Ovary (tissue), 9 donors: ENCODE results near the gene SPAG6. TPM values are rescaled to one million over a fixed set of nuclear protein-coding genes. Genes with fewer than 3 reads are reported as not detected.
A peak's percentile ranks its signal among the peaks of the same experiment; 100 is the strongest.

ENCODE experiments used
- DNase-seq, 5 donors: peaks; one replicate each; pipeline ENCODE4 v3.0.0-alpha.2; 2019 to 2020
- H3K27ac ChIP-seq, 2 donors: fragments of 200-600 bp; one replicate each; pipeline versions ENCODE4 v1.5.1 to v1.8.0; 2019 to 2022
- H3K27me3 ChIP-seq: fragments of 200-600 bp; one replicate; pipeline ENCODE4 v1.8.0; 2022
- H3K36me3 ChIP-seq: fragments of 200-600 bp; sonication (generic); one replicate; pipeline ENCODE4 v1.5.1; 2019
- H3K4me1 ChIP-seq: one replicate; pipeline ENCODE4 v1.8.1; 2013; ENCODE audit warnings: mild to moderate bottlenecking, moderate library complexity; ENCODE audit not compliant: insufficient read depth
- H3K4me3 ChIP-seq: fragments of 200-600 bp; sonication (generic); one replicate; pipeline ENCODE4 v1.5.1; 2017
- H3K9me3 ChIP-seq, 2 donors: fragments of 200-600 bp in 1 of 2; sonication (generic) in 1 of 2; one replicate each; pipeline versions ENCODE4 v1.5.1 to v1.8.1; 2013 to 2019; ENCODE audit warnings: mild to moderate bottlenecking in 1 of 2, moderate library complexity in 1 of 2
- EP300 ChIP-seq: sonication (generic); formaldehyde crosslinking; IDR thresholded peaks from one replicate; pipeline ENCODE4 v1.6.1; 2017; ENCODE audit warnings: antibody characterized with exemption
- POLR2A ChIP-seq: fragments of 450-650 bp; IDR thresholded peaks from one replicate; pipeline ENCODE4 v1.6.1; 2017; ENCODE audit warnings: antibody characterized with exemption, mild to moderate bottlenecking, moderate library complexity
- WGBS, 3 donors: extraction: QIAGEN DNeasy Blood & Tissue Kit in 1 of 3; methylation state at CpG; one replicate each; pipeline versions ENCODE4 v1.1.5 to v1.1.7; 2013 to 2017; 5-methylcytosine and 5-hydroxymethylcytosine counted together
- intact Hi-C, 4 donors: fragments of 100-400 bp; cut with DNase I; formaldehyde crosslinking; loops; one replicate each; pipeline versions ENCODE4 v1.11.0 to v1.15.1; 2022 to 2023
- polyA plus RNA-seq, 2 donors: library from polyadenylated mRNA; stranded (reverse); fragments of 200-250 nt in 1 of 2; fragments of 350-450 nt in 1 of 2; fragmentation: Illumina TruSeq in 1 of 2; extraction: RNeasy Lipid Tissue Mini Kit (QIAGEN cat#74804) in 1 of 2; gene quantifications; one replicate each; pipeline ENCODE4 v1.2.3, GENCODE V29; 2013 to 2014
- total RNA-seq, 7 donors: library from RNA; depleted of rRNA in 2 of 7; stranded (reverse); fragments of >200 nt in 2 of 7; fragmentation: NEBNext Ultra II Directional in 3 of 7; extraction: Animal tissue kit (Norgen Biotek cat#: 25700) in 3 of 7; gene quantifications; one replicate each; pipeline versions ENCODE4 v1.1.0 to v1.2.4, GENCODE V29; 2016 to 2023
- TF ChIP-seq, protein P1 (sequence below), 3 donors: fragments of 450-650 bp in 2 of 3; fragments of 200-600 bp in 1 of 3; IDR thresholded peaks; one replicate each; pipeline versions ENCODE4 v1.5.1 to v1.8.0; 2016 to 2022; ENCODE audit warnings: antibody characterized with exemption in 3 of 3, mild to moderate bottlenecking in 1 of 3
- donor health status: DM: no; HTN: no; CAD: no; lungs with moderate emphysema.
- donor health status: DM: no; HTN: no; CAD: no.
- donor health status: Bipolar disorder and iron deficiency.
- donor health status: DM: yes; HTN: yes; CAD: no.
- donor health status: DM: no; HTN: no; CAD: no.
- donor health status: DM: yes; HTN: yes; CAD: no.

Gene SPAG6
- total and polyA plus RNA-seq, 9 donors, result 0.04 to 22.1 (median 0.67) TPM; not detected in 2

DNA sequence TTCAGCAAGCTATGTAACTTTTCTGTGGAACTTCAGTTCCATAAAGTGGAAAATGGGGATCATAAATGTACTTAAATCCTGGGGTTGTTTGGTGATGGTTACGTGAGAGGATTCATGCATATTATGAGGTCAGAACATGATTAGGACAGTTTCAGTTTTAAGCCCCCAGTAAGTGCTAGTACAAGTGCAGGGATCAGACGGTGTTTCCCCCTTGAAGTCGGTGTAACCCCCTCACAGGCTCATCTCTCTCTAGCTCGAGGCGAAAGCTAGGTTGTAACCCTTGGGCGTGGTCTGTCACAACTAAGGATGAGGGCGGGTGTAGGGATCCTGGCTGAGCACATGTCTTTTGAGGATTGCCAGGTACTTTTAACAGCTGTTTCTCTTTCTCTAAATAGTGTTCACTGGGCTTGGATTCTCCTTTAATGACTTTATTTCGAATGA, 84.7 kb downstream of the SPAG6 start:
- no peak overlapping the region for H3K27ac ChIP-seq
- no peak overlapping the region for H3K4me3 ChIP-seq
- intact Hi-C loops, result loop anchor here (10.0 kb wide), 4 partner anchors 85 to 555 kb away; partner anchors contain the start of genes SPAG6 (in 2 of the 4) and DNAJC1 (in 1 of the 4)
- H3K36me3 ChIP-seq, result no peaks in the 10 kb centered on the region
- no peak for DNase-seq
- H3K9me3 ChIP-seq, result no peaks in the 10 kb centered on the region
- no peaks in the 10 kb centered on the region for H3K27me3 ChIP-seq
- TF ChIP-seq POLR2A, result no peak
- TF ChIP-seq EP300, result no peak
- TF ChIP-seq, protein P1, sequence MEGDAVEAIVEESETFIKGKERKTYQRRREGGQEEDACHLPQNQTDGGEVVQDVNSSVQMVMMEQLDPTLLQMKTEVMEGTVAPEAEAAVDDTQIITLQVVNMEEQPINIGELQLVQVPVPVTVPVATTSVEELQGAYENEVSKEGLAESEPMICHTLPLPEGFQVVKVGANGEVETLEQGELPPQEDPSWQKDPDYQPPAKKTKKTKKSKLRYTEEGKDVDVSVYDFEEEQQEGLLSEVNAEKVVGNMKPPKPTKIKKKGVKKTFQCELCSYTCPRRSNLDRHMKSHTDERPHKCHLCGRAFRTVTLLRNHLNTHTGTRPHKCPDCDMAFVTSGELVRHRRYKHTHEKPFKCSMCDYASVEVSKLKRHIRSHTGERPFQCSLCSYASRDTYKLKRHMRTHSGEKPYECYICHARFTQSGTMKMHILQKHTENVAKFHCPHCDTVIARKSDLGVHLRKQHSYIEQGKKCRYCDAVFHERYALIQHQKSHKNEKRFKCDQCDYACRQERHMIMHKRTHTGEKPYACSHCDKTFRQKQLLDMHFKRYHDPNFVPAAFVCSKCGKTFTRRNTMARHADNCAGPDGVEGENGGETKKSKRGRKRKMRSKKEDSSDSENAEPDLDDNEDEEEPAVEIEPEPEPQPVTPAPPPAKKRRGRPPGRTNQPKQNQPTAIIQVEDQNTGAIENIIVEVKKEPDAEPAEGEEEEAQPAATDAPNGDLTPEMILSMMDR (IDR thresholded peaks at IDR 0.05), result no peak
- WGBS, 3 donors, result 60 to 77% (median 66%) methylated on average over 8 of the region's 8 CpGs
- no peaks in the 10 kb centered on the region for H3K4me1 ChIP-seq

DNA sequence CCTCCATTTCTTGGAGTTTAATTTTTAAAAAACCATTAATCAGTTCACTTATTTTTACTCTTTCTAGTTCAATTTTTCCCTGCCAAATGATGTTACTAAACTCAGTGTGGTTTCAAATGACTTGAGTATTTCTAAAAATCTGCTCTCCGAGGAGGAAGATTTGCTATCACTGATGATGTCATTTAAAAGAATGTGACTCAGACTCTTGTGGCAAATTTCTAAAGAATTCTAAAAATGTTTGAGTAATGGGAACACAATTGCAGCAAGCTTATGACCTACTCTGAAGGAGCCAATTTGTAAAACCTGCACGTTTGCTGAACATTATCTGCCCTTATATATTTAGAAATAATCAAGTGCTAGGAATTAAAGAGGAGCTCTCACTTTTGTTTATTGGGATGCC, 88.6 kb downstream of the SPAG6 start:
- TF ChIP-seq EP300, result no peak
- H3K4me3 ChIP-seq, result no peak overlapping the region
- H3K4me1 ChIP-seq, result peaks cover 4% of the 10 kb centered on the region
- WGBS, 3 donors, result 6 to 17% (median 11%) methylated on average over 2 of the region's 2 CpGs
- no peaks in the 10 kb centered on the region for H3K36me3 ChIP-seq
- no peaks in the 10 kb centered on the region for H3K27me3 ChIP-seq
- intact Hi-C loops, result loop anchor here in 3 of 4 donors (10.0 kb wide), 3 partner anchors 89 to 429 kb away; partner anchors contain the start of genes SPAG6 (in 2 of the 3) and DNAJC1 (in 1 of the 3)
- no peak overlapping the region for H3K27ac ChIP-seq
- no peaks in the 10 kb centered on the region for H3K9me3 ChIP-seq
- DNase-seq, result no peak

DNA sequence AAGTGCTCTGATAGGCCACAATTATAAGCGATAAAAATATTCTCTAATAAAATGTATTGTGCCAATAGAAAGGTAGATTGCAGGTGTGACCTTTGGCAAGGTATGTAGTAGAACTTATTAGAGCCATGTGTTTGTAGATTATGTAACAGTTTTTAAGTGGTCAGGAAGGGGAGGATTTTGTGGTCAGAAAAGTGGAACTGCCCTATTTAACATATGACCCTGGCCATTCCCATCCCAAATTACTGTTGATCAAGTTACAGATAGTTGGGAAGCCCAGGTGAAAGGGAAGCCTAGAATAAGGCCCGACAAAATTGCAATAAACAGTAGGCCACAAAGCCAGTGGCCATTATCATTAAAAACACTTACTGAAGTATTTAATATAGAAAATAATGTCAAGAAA, 89.2 kb downstream of the SPAG6 start:
- TF ChIP-seq POLR2A (no peak), EP300 (no peak)
- TF ChIP-seq, protein P1 (IDR thresholded peaks at IDR 0.05), result no peak
- H3K27me3 ChIP-seq, result no peaks in the 10 kb centered on the region

DNA sequence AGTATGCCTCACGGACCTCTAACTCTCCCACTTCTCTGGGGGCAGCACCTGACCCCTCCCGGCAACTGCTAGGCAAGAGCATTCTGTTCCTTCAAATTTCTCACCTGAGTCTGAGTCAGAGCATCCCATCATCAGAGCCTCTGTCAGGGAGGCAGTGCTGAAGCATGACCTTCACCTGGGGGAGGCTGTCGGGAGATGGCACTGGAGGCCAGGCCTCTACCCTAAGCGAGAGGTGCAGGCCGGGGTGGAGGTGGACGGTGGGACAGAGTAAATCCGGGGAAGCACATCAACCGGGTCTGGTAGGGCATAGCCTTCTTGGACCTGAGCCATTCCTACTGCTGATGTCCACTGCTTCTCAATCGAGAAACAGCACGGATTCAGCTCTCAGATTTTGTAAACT, 90.4 kb downstream of the SPAG6 start:
- intact Hi-C loops, result loop anchor here (5.0 to 10.0 kb wide), 4 partner anchors 91 to 431 kb away; partner anchors contain the start of genes SPAG6 (in 2 of the 4) and DNAJC1 (in 1 of the 4)
- H3K9me3 ChIP-seq, result no peaks in the 10 kb centered on the region
- H3K27me3 ChIP-seq, result no peaks in the 10 kb centered on the region
- TF ChIP-seq EP300 (no peak), POLR2A (no peak)
- TF ChIP-seq, protein P1 (IDR thresholded peaks at IDR 0.05), result no peak
- H3K36me3 ChIP-seq, result no peaks in the 10 kb centered on the region
- peaks cover 5% of the 10 kb centered on the region for H3K4me1 ChIP-seq
- no peak overlapping the region for H3K4me3 ChIP-seq
- 93 to 98% (median 95%) methylated on average over 10 of the region's 10 CpGs for WGBS, 3 donors
- no peak overlapping the region for H3K27ac ChIP-seq
- DNase-seq, result peak in 4 of 5 donors; percentile 16 to 33 (median 26)

More for the DNA sequence above, 89.2 kb downstream of the SPAG6 start:
- 85 to 97% (median 96%) methylated on average over 2 of the region's 2 CpGs for WGBS, 3 donors
- no peaks in the 10 kb centered on the region for H3K36me3 ChIP-seq
- no peak for DNase-seq
- H3K4me1 ChIP-seq, result peaks cover 5% of the 10 kb centered on the region
- no peak overlapping the region for H3K4me3 ChIP-seq
- no peaks in the 10 kb centered on the region for H3K9me3 ChIP-seq
- intact Hi-C loops, result loop anchor here in 3 of 4 donors (10.0 kb wide), 3 partner anchors 90 to 430 kb away; partner anchors contain the start of genes SPAG6 (in 2 of the 3) and DNAJC1 (in 1 of the 3)
- no peak overlapping the region for H3K27ac ChIP-seq

DNA sequence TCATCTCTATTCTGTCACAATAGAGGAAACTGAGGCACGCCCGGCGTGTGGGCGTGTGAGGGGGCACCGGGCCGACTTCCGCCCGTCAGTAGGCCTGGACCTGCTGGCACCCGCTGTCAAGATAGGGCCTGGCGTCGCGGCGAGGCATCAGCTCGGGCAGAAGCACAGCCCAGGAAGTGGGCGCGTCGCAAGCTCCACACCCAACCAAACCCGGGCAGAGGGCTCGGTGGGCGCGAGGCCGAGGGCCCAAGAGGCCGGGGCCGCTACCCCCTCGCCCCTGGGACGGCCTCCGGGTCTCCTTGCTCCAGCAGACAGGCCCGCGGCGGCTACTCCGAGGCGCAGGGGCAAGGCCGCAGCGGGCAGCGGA, 91.2 kb downstream of the SPAG6 start:
- H3K27ac ChIP-seq, result peak overlapping the region; percentile 79 to 96
- H3K4me1 ChIP-seq, result peaks cover 5% of the 10 kb centered on the region
- intact Hi-C loops, result loop anchor here (5.0 to 10.0 kb wide), 4 partner anchors 92 to 432 kb away; partner anchors contain the start of genes SPAG6 (in 2 of the 4) and DNAJC1 (in 1 of the 4)
- no peak for DNase-seq
- peak overlapping the region; percentile 74 for H3K4me3 ChIP-seq
- no peaks in the 10 kb centered on the region for H3K9me3 ChIP-seq
- WGBS, 3 donors, result 10 to 26% (median 16%) methylated on average over 20 to 35 of the region's 35 CpGs
- TF ChIP-seq, protein P1 (IDR thresholded peaks at IDR 0.05), result no peak
- TF ChIP-seq POLR2A (no peak), EP300 (no peak)
- no peaks in the 10 kb centered on the region for H3K36me3 ChIP-seq
- no peaks in the 10 kb centered on the region for H3K27me3 ChIP-seq
